HCT116 (cell line): ENCODE data around the gene ATP6V0A1. TPM values are rescaled to one million over a fixed set of nuclear protein-coding genes. Genes with fewer than 3 reads are reported as not detected.

Source experiments
- ATAC-seq: fragments of 200-7000 bp; cut with Tn5 transposase; 2 replicates; pipeline ENCODE4 v1.9.1; 2020; ENCODE audit warnings: mild to moderate bottlenecking, moderate library complexity
- BruUV-seq: library from RNA; stranded (reverse); fragments of 400-500 nt; replicated peaks from 2 replicates; lab custom pipeline; 2021; lab: Mats Ljungman, UMichigan
- CTCF ChIA-PET: fragments of 300-600 bp; sonication (Branson Sonifier 250); formaldehyde crosslinking; loops from one replicate; lab custom pipeline; 2021; ENCODE audit warnings: antibody characterized with exemption; lab: Charles Lee
- POLR2A ChIA-PET: fragments of 300-600, 350-600 bp; sonication (Branson Sonifier 250); formaldehyde crosslinking; loops from one replicate; lab custom pipeline; 2021; ENCODE audit warnings: antibody characterized with exemption; lab: Charles Lee
- RAD21 ChIA-PET, 2 experiments: fragments of 300-600 bp; sonication (Branson Sonifier 250); formaldehyde crosslinking; loops; one replicate each; lab custom pipeline; 2023; ENCODE audit warnings: low total read pairs in 2 of 2; ENCODE audit not compliant: uncharacterized antibody in 2 of 2, unreplicated experiment in 2 of 2, low non-redundant PET in 1 of 2; lab: Charles Lee
- DNase-seq: peaks from one replicate; pipeline ENCODE4 v3.0.0-alpha.2; 2010; ENCODE audit warnings: low read depth, low spot score
- H2AFZ ChIP-seq: fragments of 200-600 bp; shearing (Covaris generic), sonication (generic); 2 replicates; pipeline ENCODE4 v1.6.1; 2017; ENCODE audit warnings: low read depth, mixed run types, mixed read lengths, antibody characterized with exemption, low read length; ENCODE audit not compliant: poor library complexity, severe bottlenecking
- H3K27ac ChIP-seq: 2 replicates; pipeline ENCODE4 v1.5.1; 2012; ENCODE audit warnings: low read depth, low read length
- H3K27me3 ChIP-seq: fragments of 200-600 bp; sonication (generic); 2 replicates; pipeline ENCODE4 v1.6.1; 2016; ENCODE audit warnings: mixed run types, low read length, mixed read lengths; ENCODE audit not compliant: insufficient read depth
- H3K36me3 ChIP-seq, 2 experiments: fragments of 200-500 bp in 1 of 2; fragments of 200-600 bp in 1 of 2; sonication (Bioruptor generic) in 1 of 2; sonication (generic) in 1 of 2; 2 replicates each; pipeline versions ENCODE4 v1.5.1 to v1.6.1; 2014 to 2016; ENCODE audit warnings: low read length in 2 of 2, inconsistent platforms in 1 of 2, mixed read lengths in 1 of 2, mixed run types in 1 of 2; ENCODE audit not compliant: insufficient read depth in 2 of 2, control insufficient read depth in 1 of 2
- H3K4me1 ChIP-seq, 2 experiments: fragments of 200-600 bp in 1 of 2; sonication (generic) in 1 of 2; 2 replicates each; pipeline versions ENCODE4 v1.5.1 to v1.6.1; 2012 to 2017; ENCODE audit warnings: low read length in 2 of 2, inconsistent platforms in 1 of 2, mild to moderate bottlenecking in 1 of 2, mixed read lengths in 1 of 2, mixed run types in 1 of 2, moderate library complexity in 1 of 2; ENCODE audit not compliant: insufficient read depth in 2 of 2, control insufficient read depth in 1 of 2
- H3K4me2 ChIP-seq: fragments of 200-600 bp; sonication (generic); 2 replicates; pipeline ENCODE4 v1.6.1; 2017; ENCODE audit warnings: mixed run types, low read length, mixed read lengths
- H3K4me3 ChIP-seq, 2 experiments: fragments of 200-600 bp in 1 of 2; sonication (generic) in 1 of 2; replicated peaks in 1 of 2; 2 replicates each; pipeline ENCODE4 v1.5.1; 2011 to 2016; ENCODE audit warnings: low read length in 2 of 2, control low read depth in 1 of 2, low read depth in 1 of 2, mild to moderate bottlenecking in 1 of 2, mixed read lengths in 1 of 2, mixed run types in 1 of 2
- H3K79me2 ChIP-seq: fragments of 200-600 bp; sonication (generic); 2 replicates; pipeline ENCODE4 v1.6.1; 2017; ENCODE audit warnings: mild to moderate bottlenecking, mixed run types, low read length, moderate library complexity, mixed read lengths; ENCODE audit not compliant: insufficient read depth
- H3K9ac ChIP-seq: fragments of 200-600 bp; sonication (generic); 2 replicates; pipeline ENCODE4 v1.6.1; 2016; ENCODE audit warnings: low read length, mixed read lengths
- H3K9me2 ChIP-seq: fragments of 200-600 bp; sonication (generic), shearing (Covaris generic); 2 replicates; pipeline ENCODE4 v1.6.1; 2017; ENCODE audit warnings: mixed run types, mild to moderate bottlenecking, moderate library complexity; ENCODE audit not compliant: insufficient read depth
- H3K9me3 ChIP-seq, 2 experiments: fragments of 200-500 bp in 1 of 2; fragments of 200-600 bp in 1 of 2; sonication (Bioruptor generic) in 1 of 2; sonication (generic) in 1 of 2; 2 replicates each; pipeline ENCODE4 v1.6.1; 2014 to 2017; ENCODE audit warnings: low read length in 2 of 2, mixed read lengths in 2 of 2, inconsistent platforms in 1 of 2, low read depth in 1 of 2, mild to moderate bottlenecking in 1 of 2, mixed run types in 1 of 2, moderate library complexity in 1 of 2; ENCODE audit not compliant: control insufficient read depth in 1 of 2, insufficient read depth in 1 of 2
- H4K20me1 ChIP-seq: fragments of 200-600 bp; sonication (generic), shearing (Covaris generic); 2 replicates; pipeline ENCODE4 v1.6.1; 2017; ENCODE audit warnings: mixed run types, mild to moderate bottlenecking, moderate library complexity; ENCODE audit not compliant: insufficient read depth
- ATF3 ChIP-seq: IDR thresholded peaks from 2 replicates; pipeline ENCODE4 v1.6.1; 2012
- CBX3 ChIP-seq: IDR thresholded peaks from 2 replicates; pipeline ENCODE4 v1.6.1; 2012; ENCODE audit warnings: low read depth
- CEBPB ChIP-seq: IDR thresholded peaks from 2 replicates; pipeline ENCODE4 v1.6.1; 2012; ENCODE audit warnings: low read depth
- ELF1 ChIP-seq: IDR thresholded peaks from 2 replicates; pipeline ENCODE4 v1.6.1; 2012; ENCODE audit warnings: low read depth, borderline replicate concordance
- EZH2 ChIP-seq: fragments of 200-600 bp; sonication (generic); IDR thresholded peaks from 2 replicates; pipeline ENCODE4 v1.6.1; 2017; ENCODE audit warnings: antibody characterized with exemption, mixed run types
- EZH2phosphoT487 ChIP-seq: fragments of 200-600 bp; IDR thresholded peaks from 2 replicates; pipeline ENCODE4 v1.6.1; 2018; ENCODE audit warnings: antibody characterized with exemption, borderline replicate concordance
- FOSL1 ChIP-seq: IDR thresholded peaks from 2 replicates; pipeline ENCODE4 v1.6.1; 2012; ENCODE audit warnings: low read depth
- JUND ChIP-seq: IDR thresholded peaks from 2 replicates; pipeline ENCODE4 v1.6.1; 2012
- POLR2A ChIP-seq: IDR thresholded peaks from 2 replicates; pipeline ENCODE4 v1.7.0; 2011; ENCODE audit warnings: borderline replicate concordance; ENCODE audit not compliant: insufficient read depth, insufficient read length; ENCODE audit errors: extremely low read depth
- POLR2AphosphoS5 ChIP-seq: IDR thresholded peaks from 2 replicates; pipeline ENCODE4 v1.6.1; 2011; ENCODE audit warnings: mild to moderate bottlenecking, low read depth, low read length, moderate library complexity
- RAD21 ChIP-seq: IDR thresholded peaks from 2 replicates; pipeline ENCODE4 v1.6.1; 2012; ENCODE audit warnings: low read depth, mild to moderate bottlenecking
- REST ChIP-seq: IDR thresholded peaks from 2 replicates; pipeline ENCODE4 v1.6.1; 2012; ENCODE audit warnings: low read depth
- SIN3A ChIP-seq: IDR thresholded peaks from 2 replicates; pipeline ENCODE4 v1.6.1; 2012; ENCODE audit warnings: low read depth
- SRF ChIP-seq: IDR thresholded peaks from 2 replicates; pipeline ENCODE4 v1.6.1; 2012; ENCODE audit warnings: low read depth
- TCF7L2 ChIP-seq: IDR thresholded peaks from 2 replicates; pipeline ENCODE4 v1.7.0; 2011; ENCODE audit warnings: borderline replicate concordance, inconsistent platforms; ENCODE audit not compliant: insufficient read depth, insufficient read length; ENCODE audit errors: extremely low read depth
- YY1 ChIP-seq: IDR thresholded peaks from 2 replicates; pipeline ENCODE4 v1.6.1; 2011; ENCODE audit warnings: low read length, low read depth, moderate library complexity, mild to moderate bottlenecking; ENCODE audit not compliant: insufficient replicate concordance; ENCODE audit errors: extremely low read depth
- ZFX ChIP-seq: fragments of 450-650 bp; IDR thresholded peaks from 2 replicates; pipeline ENCODE4 v1.6.1; 2017
- ZNF274 ChIP-seq: fragments of 200-500 bp; sonication (Bioruptor generic); IDR thresholded peaks from 2 replicates; pipeline ENCODE4 v1.6.1; 2014; ENCODE audit warnings: mild to moderate bottlenecking, low read depth, low read length, inconsistent platforms
- intact Hi-C: fragments of 100-400 bp; cut with micrococcal nuclease; formaldehyde crosslinking; loops from 2 replicates; pipeline ENCODE4 v1.10.0; 2022
- total RNA-seq: library from RNA; stranded (reverse); gene quantifications from one replicate; pipeline ENCODE4 v1.2.1, GENCODE V29; 2021; ENCODE audit not compliant: unreplicated experiment

ATP6V0A1 gene
- total RNA-seq, 1 experiment from 2014 or later: 65.2 TPM

GRCh38 chr17:42537156-42537805 lies 78.6 kb downstream of the ATP6V0A1 start:
- CTCF ChIA-PET: interaction anchor here (1.0 to 2.2 kb wide), 3 partner anchors 10 to 41 kb away, joined by 3 to 8 read pairs (median 7); no protein-coding TSS in a partner anchor
- Histone ChIP-seq H4K20me1 (no peaks in the 10 kb centered on the region), H3K27me3 (no peaks in the 10 kb centered on the region), H3K36me3 (no peaks in the 10 kb centered on the region; a peak in 1 of 4 replicates), H3K9ac (peak overlapping the region; percentile 84), H3K79me2 (no peaks in the 10 kb centered on the region), H3K4me2 (peak overlapping the region; percentile 98), H3K9me3 (no peaks in the 10 kb centered on the region), H3K27ac (peak overlapping the region; percentile 97), H2AFZ (no peak overlapping the region), H3K4me3 (peak overlapping the region; percentile 71 to 90), H3K9me2 (no peaks in the 10 kb centered on the region), H3K4me1 (peaks cover 21 to 34% of the 10 kb centered on the region in 2 experiments)
- intact Hi-C loops: no loop called here
- no peak for DNase-seq
- BruUV-seq: no TSS peak
- no peak for ATAC-seq
- POLR2A ChIA-PET: interaction anchor here (1.7 kb wide), 1 partner anchor 114 kb away, joined by 6 read pairs; the partner anchor contains the start of gene CAVIN1
- TF ChIP-seq POLR2A (no peak), SRF (no peak), POLR2AphosphoS5 (no peak), CBX3 (no peak), EZH2phosphoT487 (no peak), ZFX (no peak), RAD21 (no peak), JUND (no peak), EZH2 (no peak), ELF1 (no peak), TCF7L2 (no peak), FOSL1 (no peak), SIN3A (no peak), ATF3 (no peak), CEBPB (no peak), REST (no peak), ZNF274 (no peak), YY1 (no peak)
- RAD21 ChIA-PET: no interaction called here
